ENCODE measurements around the gene OSBP2.

- no peak for TF ChIP-seq CTCF (IDR thresholded peaks at IDR 0.05)
- TF ChIP-seq ZFX (IDR thresholded peaks at IDR 0.05; ENCODE audit: borderline replicate concordance): no peak
Measured at GRCh38 chr22:30878516-30879414, 184.1 kb downstream of the OSBP2 start.

All from 22Rv1 (cell line).